PFSK-1 (cell line): ENCODE data around the gene MRTFA.

Experiments
- FOXP2 ChIP-seq: optimal IDR thresholded peaks from 2 replicates; pipeline ENCODE3; 2011; ENCODE audit warnings: borderline replicate concordance, control low read depth, inconsistent platforms; ENCODE audit not compliant: insufficient read depth; ENCODE audit errors: extremely low read length, extremely low read depth
- POLR2AphosphoS5 ChIP-seq: IDR thresholded peaks from 2 replicates; pipeline ENCODE4 v1.6.1; 2012; ENCODE audit warnings: low read depth, mild to moderate bottlenecking, control low read depth, low read length, moderate library complexity
- SIN3A ChIP-seq: IDR thresholded peaks from 2 replicates; pipeline ENCODE4 v1.6.1; 2012; ENCODE audit warnings: mild to moderate bottlenecking, low read length, moderate library complexity, borderline replicate concordance; ENCODE audit not compliant: insufficient read depth
- TAF1 ChIP-seq: IDR thresholded peaks from 2 replicates; pipeline ENCODE4 v1.6.1; 2012; ENCODE audit warnings: low read length, control low read depth, borderline replicate concordance; ENCODE audit not compliant: insufficient read depth
- TF ChIP-seq, protein P1 (sequence below), 2 experiments: IDR thresholded peaks; 2 replicates each; pipeline versions ENCODE4 v1.6.1 to v1.8.0; 2011 to 2012; ENCODE audit warnings: low read depth in 2 of 2, low read length in 2 of 2, control low read depth in 1 of 2, inconsistent platforms in 1 of 2, mild to moderate bottlenecking in 1 of 2, moderate library complexity in 1 of 2; ENCODE audit not compliant: insufficient read depth in 1 of 2

DNA sequence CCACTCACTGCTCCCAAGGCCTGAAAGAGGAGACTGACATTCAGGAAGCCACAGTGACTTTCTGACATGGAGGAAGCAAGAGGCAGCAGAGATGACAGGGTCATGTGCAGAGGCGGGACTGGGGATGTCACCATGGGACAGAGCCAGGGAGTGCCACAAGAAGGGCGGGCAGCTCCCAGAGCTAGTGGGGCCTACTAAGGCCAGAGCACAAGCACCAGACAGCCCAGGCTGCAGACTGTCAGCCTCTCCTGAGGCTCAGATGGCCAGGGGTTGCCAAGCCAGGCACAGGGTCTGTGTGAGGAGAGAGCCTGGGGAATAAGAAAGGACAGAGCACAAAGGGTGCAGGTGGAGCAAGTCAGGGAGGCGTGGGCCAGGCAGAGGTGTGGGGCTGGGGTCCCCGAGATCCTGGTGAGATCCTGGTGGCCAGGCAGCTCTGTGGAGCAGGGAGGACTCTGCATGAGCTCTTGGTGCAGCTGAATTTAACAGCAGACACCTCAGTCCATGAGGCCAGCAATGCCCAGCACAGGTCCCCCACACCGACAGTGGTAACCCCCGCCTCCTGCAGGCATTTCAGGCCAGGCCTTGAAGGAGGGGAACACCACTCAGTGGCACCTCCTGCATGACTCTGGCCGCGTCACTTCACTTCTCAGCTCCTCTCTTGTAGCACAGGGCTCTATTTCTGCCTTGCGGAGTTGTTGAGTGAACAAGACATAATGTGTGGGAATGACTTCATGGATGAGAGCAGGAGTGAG is 213.8 kb downstream of the MRTFA start:
- TF ChIP-seq POLR2AphosphoS5, result no peak
- TF ChIP-seq, protein P1, sequence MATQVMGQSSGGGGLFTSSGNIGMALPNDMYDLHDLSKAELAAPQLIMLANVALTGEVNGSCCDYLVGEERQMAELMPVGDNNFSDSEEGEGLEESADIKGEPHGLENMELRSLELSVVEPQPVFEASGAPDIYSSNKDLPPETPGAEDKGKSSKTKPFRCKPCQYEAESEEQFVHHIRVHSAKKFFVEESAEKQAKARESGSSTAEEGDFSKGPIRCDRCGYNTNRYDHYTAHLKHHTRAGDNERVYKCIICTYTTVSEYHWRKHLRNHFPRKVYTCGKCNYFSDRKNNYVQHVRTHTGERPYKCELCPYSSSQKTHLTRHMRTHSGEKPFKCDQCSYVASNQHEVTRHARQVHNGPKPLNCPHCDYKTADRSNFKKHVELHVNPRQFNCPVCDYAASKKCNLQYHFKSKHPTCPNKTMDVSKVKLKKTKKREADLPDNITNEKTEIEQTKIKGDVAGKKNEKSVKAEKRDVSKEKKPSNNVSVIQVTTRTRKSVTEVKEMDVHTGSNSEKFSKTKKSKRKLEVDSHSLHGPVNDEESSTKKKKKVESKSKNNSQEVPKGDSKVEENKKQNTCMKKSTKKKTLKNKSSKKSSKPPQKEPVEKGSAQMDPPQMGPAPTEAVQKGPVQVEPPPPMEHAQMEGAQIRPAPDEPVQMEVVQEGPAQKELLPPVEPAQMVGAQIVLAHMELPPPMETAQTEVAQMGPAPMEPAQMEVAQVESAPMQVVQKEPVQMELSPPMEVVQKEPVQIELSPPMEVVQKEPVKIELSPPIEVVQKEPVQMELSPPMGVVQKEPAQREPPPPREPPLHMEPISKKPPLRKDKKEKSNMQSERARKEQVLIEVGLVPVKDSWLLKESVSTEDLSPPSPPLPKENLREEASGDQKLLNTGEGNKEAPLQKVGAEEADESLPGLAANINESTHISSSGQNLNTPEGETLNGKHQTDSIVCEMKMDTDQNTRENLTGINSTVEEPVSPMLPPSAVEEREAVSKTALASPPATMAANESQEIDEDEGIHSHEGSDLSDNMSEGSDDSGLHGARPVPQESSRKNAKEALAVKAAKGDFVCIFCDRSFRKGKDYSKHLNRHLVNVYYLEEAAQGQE (IDR thresholded peaks at IDR 0.05; ENCODE audit: insufficient read depth in 1 of 2, low read depth in 2 of 2, low read length in 2 of 2), result no peak
- TF ChIP-seq TAF1, result no peak
- TF ChIP-seq SIN3A, result no peak
- TF ChIP-seq FOXP2, result no peak
